GM19438 (cell line): ENCODE measurements around the gene TMEM141.

Source experiments
- ATAC-seq: cut with Tn5 transposase; IDR thresholded peaks from one replicate; pipeline ENCODE4 v1.9.1; 2021; ENCODE audit warnings: low read depth; ENCODE audit not compliant: unreplicated experiment

The TMEM141 gene

GRCh38 chr9:136790640-136791515 is at the start of gene TMEM141:
TSS of gene TMEM141 (plus strand) at chr9:136791344. CDS start at chr9:136791371, 27 bp downstream.
- ATAC-seq: peak; percentile 82

GRCh38 chr9:136741883-136742571 is 49.1 kb upstream of the TMEM141 start:
- no peak for ATAC-seq

DNA sequence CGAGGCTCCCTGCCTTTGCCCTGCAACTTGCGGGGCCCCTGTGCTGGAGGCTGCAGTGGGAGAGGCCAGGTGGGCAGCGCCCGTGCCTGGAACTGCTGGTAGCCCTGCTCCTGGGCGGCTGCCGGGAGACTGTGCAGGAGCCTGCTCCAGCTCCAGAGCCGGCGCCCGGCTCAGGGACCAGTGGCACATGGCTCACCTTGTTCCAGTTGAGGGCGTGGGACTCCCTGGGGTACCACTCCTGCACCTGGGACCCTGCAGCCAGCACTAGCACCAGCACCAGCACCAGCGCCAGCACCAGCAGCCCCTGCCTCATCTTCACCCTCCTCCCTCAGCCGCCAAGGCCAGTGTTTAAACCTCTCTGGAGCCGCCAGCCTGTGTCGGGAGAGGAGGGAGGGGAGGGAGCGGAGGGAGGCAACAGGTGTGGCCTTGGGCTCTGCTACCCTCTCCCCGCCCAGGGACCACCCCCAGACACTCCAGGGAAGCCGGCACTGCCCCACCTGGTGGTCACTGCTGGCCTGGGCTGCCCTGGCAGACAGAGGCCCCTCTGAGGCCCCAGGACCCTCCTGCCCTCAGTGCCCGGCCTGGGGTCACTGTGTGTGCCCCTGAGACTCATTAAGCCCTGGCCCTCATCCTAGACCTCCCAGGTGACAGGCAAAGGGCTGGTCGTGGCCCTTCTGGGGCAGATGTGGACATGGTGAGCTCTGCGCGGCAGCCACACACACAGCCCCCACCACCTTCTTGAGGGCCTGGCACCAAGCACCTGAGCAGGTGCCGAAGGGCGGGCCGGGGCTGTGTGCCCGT is 48.4 kb upstream of the TMEM141 start, which contains the start of gene LCN10:
Gene LCN10, minus strand, starts transcription at position 350 of the 801 bp plus-strand sequence. Its CDS starts 37 bp downstream, at position 313.
- ATAC-seq: no peak

- no peak for ATAC-seq
Observed at GRCh38 chr9:136743639-136744211, 47.4 kb upstream of the TMEM141 start.

DNA sequence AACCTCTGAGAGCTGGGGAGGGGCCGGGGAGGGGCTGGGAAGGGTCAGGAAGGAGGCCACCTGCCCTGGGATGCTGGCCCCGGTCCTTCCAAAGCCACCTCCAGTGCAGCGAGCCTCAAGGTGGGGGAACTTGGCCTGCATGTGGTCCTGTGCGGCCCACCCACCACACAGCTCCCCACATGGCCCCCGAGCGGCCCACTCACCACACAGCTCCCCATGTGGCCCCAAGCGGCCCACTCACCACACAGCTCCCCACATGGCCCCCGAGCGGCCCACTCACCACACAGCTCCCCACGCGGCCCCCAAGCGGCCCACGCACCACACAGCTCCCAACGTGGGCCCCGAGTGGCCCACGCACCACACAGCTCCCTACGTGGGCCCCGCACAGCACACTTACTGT is 46.4 kb upstream of the TMEM141 start:
- ATAC-seq: no peak

- no peak for ATAC-seq
Observed at GRCh38 chr9:136745389-136746154, 45.6 kb upstream of the TMEM141 start.

- no peak for ATAC-seq
Observed at GRCh38 chr9:136746155-136746490, 45.0 kb upstream of the TMEM141 start.

GRCh38 chr9:136746621-136747020 is 44.5 kb upstream of the TMEM141 start:
- ATAC-seq: no peak

GRCh38 chr9:136747161-136748060 is 43.7 kb upstream of the TMEM141 start:
- no peak for ATAC-seq

DNA sequence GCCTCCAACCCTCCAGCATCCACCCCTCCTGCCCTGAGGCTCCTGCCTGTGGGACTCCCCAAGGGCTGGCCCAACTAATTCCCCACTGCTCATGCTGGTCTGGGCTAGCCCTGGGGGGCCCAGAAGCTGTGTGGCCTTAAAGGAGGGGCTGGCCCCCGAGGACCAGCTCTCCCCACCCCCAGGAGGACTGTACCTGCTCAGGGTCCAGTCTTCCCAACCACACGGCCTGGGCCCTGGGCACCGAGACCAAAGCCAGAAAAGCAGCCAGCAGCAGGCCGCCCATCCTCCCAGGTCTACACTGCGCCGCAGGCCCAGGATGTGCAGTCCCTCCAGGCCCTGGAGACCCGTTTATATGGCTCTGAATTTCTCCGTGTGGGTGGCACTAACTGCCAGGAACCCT is 42.9 kb upstream of the TMEM141 start, which contains the start of gene LCN6:
Gene LCN6, minus strand, starts transcription at position 325 of the 400 bp plus-strand sequence. Its CDS starts 42 bp downstream, at position 283.
- ATAC-seq: no peak

DNA sequence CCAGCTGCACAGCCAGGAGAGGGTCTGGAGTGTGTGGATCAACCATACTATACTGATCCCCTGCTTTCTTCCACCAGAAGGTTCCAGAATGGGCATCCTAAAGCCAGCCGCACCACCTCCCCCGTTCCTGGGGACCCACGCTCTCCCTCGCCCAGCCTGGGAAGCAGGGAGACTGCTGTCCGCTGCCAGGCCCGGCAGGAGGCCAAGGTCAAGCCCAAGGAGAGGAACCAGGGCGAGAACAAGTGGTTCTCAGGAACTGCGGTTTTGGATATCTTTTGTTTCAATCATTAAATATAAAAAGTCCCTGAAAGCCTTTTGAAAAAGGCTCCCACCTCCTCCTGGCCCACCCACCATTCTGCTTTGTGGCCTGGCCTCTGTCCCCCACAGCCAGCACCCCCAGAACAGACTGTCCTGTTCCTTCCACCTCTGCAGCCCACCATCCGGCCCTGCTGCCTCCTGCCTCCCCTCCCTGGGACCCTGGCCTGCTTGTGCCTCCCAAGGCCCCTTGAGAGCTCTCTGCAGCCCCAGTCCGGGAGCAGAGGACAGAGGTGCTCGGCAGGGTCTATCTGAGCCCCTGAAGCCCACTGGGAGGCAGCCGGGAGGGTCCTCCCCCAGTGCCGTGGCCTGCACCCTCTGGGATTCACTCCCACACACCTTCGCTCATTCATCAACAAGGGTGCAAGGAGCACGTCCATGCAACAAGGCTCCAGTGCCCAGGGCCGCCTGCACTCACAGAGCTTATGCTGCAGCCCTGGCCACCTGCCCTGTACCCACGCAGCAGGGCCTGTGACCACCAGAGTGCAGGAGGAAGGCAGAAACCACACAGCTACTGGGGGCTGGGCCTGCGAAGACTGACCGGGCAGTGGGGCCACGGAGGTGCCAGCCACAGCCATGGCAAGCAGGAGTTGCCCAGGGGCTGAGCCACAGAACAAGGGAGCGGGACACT is 42.2 kb upstream of the TMEM141 start:
- no peak for ATAC-seq

GRCh38 chr9:136750526-136750925 is 40.6 kb upstream of the TMEM141 start:
- no peak for ATAC-seq

DNA sequence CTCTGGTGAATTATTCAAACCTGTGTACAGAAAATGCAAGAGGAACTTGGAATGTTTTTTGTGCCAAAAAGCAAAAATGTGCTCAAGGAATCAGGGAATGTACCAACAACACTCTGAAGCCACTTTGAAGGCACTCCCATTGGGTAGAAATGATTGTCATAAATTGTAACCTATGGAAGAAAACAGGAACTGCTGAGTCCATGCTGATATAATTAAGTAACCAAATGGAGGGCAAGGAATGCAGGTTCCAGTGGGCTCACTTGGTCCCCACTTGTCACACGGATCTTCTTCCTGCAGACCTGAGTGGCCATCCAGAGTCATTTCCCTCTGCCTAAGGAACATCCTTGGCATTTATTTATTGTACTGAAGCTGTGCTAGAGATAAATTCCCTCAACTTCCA is 39.9 kb upstream of the TMEM141 start:
- no peak for ATAC-seq

DNA sequence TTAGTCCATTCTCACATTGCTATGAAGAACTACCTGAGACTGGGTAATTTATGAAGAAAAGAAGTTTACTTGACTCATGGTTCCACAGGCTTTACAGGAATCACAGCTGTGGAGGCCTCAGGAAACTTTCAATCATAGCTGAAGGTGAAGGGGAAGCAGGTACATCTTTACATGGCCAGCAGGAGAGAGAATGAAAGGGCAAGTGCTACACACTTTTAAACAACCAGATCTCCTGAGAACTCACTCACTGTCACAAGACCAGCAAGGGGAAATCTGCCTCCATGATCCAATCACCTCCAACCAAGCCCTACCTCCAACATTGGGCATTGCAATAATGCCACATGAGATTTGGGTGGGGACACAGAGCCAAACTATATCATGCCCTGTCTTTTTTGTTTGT is 39.3 kb upstream of the TMEM141 start:
- ATAC-seq: no peak

- ATAC-seq: no peak
Observed at GRCh38 chr9:136753371-136754058, 37.6 kb upstream of the TMEM141 start.

DNA sequence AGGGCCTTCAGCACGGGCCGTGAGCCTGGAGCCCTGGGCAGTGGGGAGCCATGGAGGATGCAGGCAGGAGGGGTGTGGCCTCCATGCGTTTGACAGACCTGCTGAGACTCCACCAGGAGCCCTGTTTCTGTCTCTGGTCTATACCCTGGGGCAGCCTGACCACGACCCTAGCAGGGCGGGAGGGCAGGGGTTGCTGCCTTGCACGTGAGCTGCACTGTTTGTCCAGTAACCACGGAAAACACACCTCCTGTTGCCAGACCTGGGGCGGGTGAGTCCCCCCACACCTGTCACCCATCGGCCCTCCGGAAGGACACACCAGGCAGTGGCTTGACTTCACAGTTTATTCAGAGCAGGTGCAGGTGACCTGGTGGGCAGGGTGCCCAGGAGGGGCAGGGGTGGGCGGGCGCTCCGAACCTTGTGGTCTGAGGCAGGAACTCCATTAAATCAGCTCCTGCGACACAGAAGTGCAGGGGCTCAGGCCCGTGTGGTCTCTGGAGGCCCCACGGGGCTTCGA is 37.0 kb upstream of the TMEM141 start:
- ATAC-seq: no peak
